GM12873 (cell line): ENCODE data around the gene C1orf226.

Experiments used
- CTCF ChIP-seq: IDR thresholded peaks from 2 replicates; pipeline ENCODE4 v1.5.1; 2012; ENCODE audit warnings: low read depth, mild to moderate bottlenecking, moderate library complexity, low read length, control low read depth; ENCODE audit not compliant: insufficient read depth; ENCODE audit errors: missing control alignments

Gene C1orf226

DNA sequence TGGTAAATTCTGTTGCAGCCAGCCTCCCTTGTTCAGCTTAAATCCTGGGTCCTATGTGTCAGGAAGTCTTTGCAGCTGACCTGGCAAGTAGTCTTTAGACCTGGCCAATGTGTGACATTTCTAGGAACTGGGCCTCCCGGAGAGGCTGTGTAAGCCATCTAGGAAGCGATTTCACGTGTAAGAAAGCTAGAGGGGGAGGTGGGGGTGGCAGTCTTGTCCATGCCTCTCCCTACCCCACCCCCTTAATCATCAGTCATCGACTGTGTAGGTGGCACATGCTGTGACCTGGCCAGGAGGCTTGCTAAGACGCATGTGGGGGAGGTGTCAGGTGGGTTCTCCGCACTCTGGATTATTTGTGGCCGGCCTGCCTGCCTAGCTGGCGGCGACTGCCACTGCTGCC, 8.4 kb downstream of the C1orf226 start:
- TF ChIP-seq CTCF, result no peak

- no peak for TF ChIP-seq CTCF
Observed at GRCh38 chr1:162390396-162391185, 9.1 kb downstream of the C1orf226 start.

GRCh38 chr1:162391790-162392563, 10.4 kb downstream of the C1orf226 start:
- TF ChIP-seq CTCF, result peak; percentile 76

DNA sequence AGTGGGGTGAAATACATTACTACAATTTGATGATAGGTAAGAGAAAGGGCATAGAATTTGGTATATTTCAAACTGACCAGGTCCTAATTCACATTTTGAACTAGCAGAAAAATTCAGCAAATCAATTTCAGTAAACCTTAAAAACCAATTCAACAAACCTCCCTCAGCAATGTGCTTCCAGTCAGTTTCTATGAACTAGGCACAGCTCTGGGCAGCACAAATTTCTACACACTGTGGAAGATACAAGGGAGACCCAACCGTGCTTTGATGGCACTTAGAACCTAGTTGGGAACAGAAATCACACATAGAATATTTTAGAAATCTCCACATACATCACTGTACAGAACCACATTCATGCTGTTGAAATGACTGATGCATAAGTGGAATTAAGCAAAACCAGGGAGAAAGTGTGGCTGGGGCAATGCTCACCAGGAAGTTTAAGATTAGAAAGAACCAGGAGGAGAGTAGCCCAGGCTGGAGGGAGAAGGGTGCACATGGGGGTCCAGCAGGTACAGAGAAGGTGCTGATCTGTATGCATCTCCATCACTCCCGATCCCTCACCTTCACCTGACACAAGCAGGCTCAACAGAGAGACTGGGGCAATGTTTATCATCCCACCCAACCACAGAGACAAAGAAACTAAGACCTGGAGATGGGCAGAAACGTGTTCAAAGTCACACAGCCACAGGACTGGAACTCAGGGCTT, 14.8 kb downstream of the C1orf226 start:
- TF ChIP-seq CTCF, result no peak

DNA sequence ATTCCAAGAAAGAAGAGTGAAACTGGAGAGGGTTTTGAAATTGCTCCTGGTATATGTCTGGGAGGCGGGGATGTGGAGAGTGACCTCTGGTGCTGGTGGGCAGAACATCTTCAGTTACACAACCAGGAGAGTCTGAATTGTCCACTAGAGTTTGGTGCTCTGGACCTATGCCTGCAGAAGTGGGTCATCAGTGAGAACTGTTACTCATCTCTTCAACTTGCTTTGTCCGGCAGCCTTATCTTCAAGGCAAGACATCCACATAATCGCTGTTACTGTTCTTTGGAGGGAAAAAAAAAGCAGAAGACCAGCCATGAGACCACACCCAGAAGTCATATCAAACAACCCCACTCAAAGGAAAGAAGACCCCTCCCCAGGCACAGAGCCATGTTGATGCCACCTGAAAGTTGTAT, 15.5 kb downstream of the C1orf226 start:
- no peak for TF ChIP-seq CTCF

DNA sequence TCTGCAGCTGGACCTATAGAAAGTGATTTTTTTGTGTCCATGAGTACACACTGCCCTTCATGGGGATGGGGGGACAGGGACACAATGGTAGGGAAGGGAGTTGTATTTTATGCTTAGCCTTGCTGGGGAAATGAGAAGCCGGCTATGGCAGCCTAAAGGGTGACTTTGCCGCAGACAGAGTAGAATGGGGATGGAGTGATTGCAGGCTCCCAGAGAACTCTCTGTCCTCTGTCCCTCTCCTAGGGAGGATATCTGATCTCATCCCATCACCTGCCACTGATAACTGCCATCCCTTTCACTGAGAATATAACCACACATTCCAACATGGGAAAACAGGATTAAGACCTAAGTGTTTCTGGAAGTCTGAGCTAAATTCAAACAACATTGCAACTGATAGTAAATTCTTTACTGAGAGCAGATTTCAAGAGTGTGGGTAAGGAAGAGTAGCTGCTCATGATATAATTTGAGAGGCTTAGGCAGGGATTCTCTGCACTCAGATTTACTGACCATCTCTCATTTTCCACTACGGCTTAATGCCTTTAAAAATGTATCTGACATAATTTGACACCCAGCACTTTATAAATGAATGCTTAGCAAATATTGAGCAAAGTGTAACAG, 16.5 kb downstream of the C1orf226 start:
- TF ChIP-seq CTCF, result no peak

DNA sequence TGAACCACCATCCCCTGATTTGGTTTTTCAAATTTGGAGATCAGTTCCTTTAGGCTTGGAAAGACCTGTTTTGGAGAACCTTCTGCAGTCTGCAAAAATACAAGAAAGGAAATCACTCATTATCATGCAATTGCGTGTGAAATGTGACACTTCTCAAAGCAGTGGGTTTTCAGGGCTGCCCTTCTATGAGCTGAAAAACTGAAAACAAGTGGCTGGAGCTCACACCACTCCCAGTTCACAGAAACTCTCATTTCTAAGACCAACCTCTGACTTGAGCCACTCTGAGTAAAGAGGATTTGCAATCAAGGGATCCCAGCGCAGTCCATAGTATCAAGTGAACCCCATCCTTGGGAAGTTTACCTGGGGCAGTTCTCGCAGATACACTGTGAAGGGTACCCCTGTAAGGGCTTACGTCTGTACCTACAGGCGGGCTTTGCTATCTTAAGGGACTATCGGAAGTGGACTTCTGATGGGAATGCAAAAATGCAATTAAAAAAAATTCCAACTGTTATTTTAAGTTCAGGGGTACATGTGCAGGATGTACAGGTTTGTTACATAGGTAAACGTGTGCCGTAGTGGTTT, 17.6 kb downstream of the C1orf226 start:
- no peak for TF ChIP-seq CTCF
